ENCODE results near the gene FERMT3. TPM values are rescaled to one million over a fixed set of nuclear protein-coding genes. Genes with fewer than 3 reads are reported as not detected.

Gene FERMT3
- total and polyA plus RNA-seq, 2 of the 13 experiments (the other 11 are each of a cell fraction or from before 2014, with no cell fraction given), result 0.29 TPM; not detected in 1

- TF ChIP-seq ZNF574 (CRISPR knock-in tag; IDR thresholded peaks at IDR 0.05) (peak; percentile 88), RXRA (CRISPR knock-in tag; IDR thresholded peaks at IDR 0.05) (peak; percentile 81)
Measured at GRCh38 chr11:64240435-64241240, 34.1 kb downstream of the FERMT3 start, which contains the start of gene FKBP2 (continued).

GRCh38 chr11:64241241-64241490, 34.6 kb downstream of the FERMT3 start:
- peak overlapping the region; percentile 92 for H3K9ac ChIP-seq (ENCODE audit: insufficient read depth, low read depth, low read length)
- BruUV-seq (replicated peaks), result no TSS peak
- peak; percentile 95 for DNase-seq (ENCODE audit: low spot score)
- intact Hi-C loops (cut with micrococcal nuclease; ENCODE audit: unreplicated experiment) (loop anchor here (5.0 kb wide), 1 partner anchor 54 kb away; the partner anchor contains the start of gene STIP1), in situ Hi-C loops (cut with HindIII; ENCODE audit: extremely low pct_ligation_motif_present, low pct_unique_long_range_greater_than_20kb) (loop anchor here (5.0 kb wide), 1 partner anchor 61 kb away; the partner anchor contains the start of gene CATSPERZ)
- H3K4me3 ChIP-seq (replicated peaks in 1 of 3; ENCODE audit: insufficient read depth in 1 of 3, low read depth in 2 of 3, low read length in 3 of 3), result peak overlapping the region; percentile 63 to 90 (median 84); a peak in 5 of 6 replicates
- WGBS (ENCODE audit: low lambda C conversion rate), result 4% methylated on average over 23 of the region's 24 CpGs
- H3K36me3 ChIP-seq (replicated peaks in 1 of 2; ENCODE audit: control insufficient read depth in 1 of 2, insufficient read depth in 2 of 2, low read length in 2 of 2), result peaks cover 0 to 11% of the 10 kb centered on the region in 2 experiments; a peak in 3 of 5 replicates
- H3K27me3 ChIP-seq (ENCODE audit: control insufficient read depth in 1 of 2, insufficient read depth in 2 of 2, low read length in 2 of 2), result no peaks in the 10 kb centered on the region; a peak in 1 of 5 replicates
- FAIRE-seq, result no peak
- H3K4me2 ChIP-seq (ENCODE audit: low read depth, low read length), result peak overlapping the region; percentile 100; the same call in 1 of the 2 replicates
- ChIA-PET CTCF (ENCODE audit: low intra/inter-chr PET ratio, low total read pairs) (no interaction called here), POLR2A (interaction anchor here (0.6 to 8.3 kb wide), 20 partner anchors 8 to 90 kb away, joined by 3 to 113 read pairs (median 6); partner anchors contain the start of genes BAD, DNAJC4, ESRRA and MACROD1)
- peaks cover 23% of the 10 kb centered on the region for H3K79me2 ChIP-seq (ENCODE audit: insufficient read depth, low read length)
- peaks cover 61% of the 10 kb centered on the region for H3K4me1 ChIP-seq (ENCODE audit: insufficient read depth, low read length)
- ATAC-seq, result peak; percentile 71
- H2AFZ ChIP-seq (ENCODE audit: low read length), result no peak overlapping the region
- no peaks in the 10 kb centered on the region for H3K9me3 ChIP-seq (ENCODE audit: low read length)
- H4K20me1 ChIP-seq (ENCODE audit: insufficient read depth, low read length), result no peaks in the 10 kb centered on the region
- H3K27ac ChIP-seq (ENCODE audit: extremely low read length, insufficient read depth, low read length), result peak overlapping the region; percentile 91
- TF ChIP-seq THRA (CRISPR knock-in tag; IDR thresholded peaks at IDR 0.05; ENCODE audit: borderline replicate concordance) (no peak), HMG20A (CRISPR knock-in tag; IDR thresholded peaks at IDR 0.05; ENCODE audit: borderline replicate concordance) (no peak), TCF7L2 (IDR thresholded peaks at IDR 0.05; ENCODE audit: low read depth, low read length) (no peak), CSRNP1 (CRISPR knock-in tag; IDR thresholded peaks at IDR 0.05) (no peak; the same call in 1 of the 2 replicates), PLRG1 (conservative IDR thresholded peaks at IDR 0.05) (no peak), DR1 (CRISPR knock-in tag; IDR thresholded peaks at IDR 0.05) (no peak), MEIS2 (CRISPR knock-in tag; IDR thresholded peaks at IDR 0.05) (no peak), MBD4 (IDR thresholded peaks at IDR 0.05; ENCODE audit: borderline replicate concordance, low read length) (no peak), TBX3 (IDR thresholded peaks at IDR 0.05; ENCODE audit: borderline replicate concordance) (no peak), XBP1 (CRISPR knock-in tag; IDR thresholded peaks at IDR 0.05) (no peak), ZNF333 (CRISPR knock-in tag; IDR thresholded peaks at IDR 0.05; ENCODE audit: borderline replicate concordance) (no peak), ZNF672 (CRISPR knock-in tag; IDR thresholded peaks at IDR 0.05) (no peak), FIP1L1 (IDR thresholded peaks at IDR 0.05; ENCODE audit: borderline replicate concordance, insufficient read depth, low read depth, low read length) (no peak), FLYWCH1 (CRISPR knock-in tag; IDR thresholded peaks at IDR 0.05) (no peak), KLF13 (CRISPR knock-in tag; IDR thresholded peaks at IDR 0.05) (no peak)
